Dedifferentiated amniotic fluid mesenchymal stem cell (primary cell): Measurements from ENCODE around the gene NAT8L.

ENCODE experiments used
- DNase-seq: peaks from one replicate; pipeline ENCODE4 v3.0.0-alpha.2; 2016; ENCODE audit errors: extremely low spot score

NAT8L gene

DNA sequence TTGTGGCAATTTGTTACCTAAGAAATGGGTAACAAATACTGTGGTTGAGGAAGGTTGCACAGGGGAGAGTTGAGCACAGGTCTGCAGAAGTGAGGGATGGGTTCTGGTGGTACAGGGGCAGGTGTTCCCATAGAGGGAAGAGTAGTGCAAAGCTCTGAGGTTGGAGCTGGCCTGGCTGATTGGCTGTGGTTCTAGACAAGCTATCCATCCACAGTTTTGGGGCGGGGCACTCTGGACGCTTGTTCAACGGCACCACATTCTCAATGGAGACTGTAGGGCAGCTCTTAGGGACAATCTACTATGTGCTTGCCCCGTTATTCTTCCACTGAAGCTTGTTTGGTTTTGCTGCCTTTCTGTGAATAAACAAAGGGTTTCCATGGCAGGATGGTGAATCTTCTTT lies 35.4 kb downstream of the NAT8L start:
- DNase-seq = no peak

DNA sequence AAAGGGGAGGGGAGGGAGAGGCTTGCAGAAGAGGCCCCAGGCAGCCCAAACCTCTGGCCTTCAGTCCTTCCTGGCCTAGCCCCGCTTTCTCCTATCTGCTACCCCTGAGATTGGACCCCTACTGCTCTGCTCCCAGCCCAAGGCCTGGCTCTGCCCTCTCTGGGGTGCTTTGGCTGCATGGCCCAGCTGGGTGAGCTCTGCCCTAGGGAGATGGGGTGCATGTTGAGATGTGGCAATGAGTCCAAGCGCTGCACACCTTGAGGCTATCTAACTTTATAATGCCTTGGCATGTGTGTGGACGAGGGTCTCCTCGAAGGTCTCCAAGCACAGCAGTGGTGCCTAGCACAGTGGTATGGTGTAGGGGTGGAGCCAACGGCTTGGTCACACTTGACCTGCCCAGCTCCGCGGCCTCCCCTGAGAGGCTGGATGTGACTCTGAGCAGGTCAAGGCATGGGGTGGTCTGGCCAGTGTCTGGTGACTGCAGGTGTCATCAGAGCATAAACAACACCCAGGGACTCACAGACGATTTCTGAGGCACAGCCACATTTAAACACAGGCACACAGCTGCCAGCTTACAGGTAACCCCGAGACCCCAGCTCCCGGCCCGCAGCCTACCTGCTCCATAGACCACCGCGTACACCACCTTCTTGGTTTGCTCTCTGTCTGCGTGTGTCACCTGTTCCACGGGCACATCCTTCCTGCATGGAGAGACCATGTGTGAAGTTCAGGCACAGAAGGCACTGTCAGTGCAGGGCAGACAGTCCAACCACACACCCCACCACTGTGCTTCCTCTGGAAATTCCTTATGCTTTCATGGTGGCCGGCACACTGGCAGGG lies 36.3 kb downstream of the NAT8L start:
- no peak for DNase-seq

DNA sequence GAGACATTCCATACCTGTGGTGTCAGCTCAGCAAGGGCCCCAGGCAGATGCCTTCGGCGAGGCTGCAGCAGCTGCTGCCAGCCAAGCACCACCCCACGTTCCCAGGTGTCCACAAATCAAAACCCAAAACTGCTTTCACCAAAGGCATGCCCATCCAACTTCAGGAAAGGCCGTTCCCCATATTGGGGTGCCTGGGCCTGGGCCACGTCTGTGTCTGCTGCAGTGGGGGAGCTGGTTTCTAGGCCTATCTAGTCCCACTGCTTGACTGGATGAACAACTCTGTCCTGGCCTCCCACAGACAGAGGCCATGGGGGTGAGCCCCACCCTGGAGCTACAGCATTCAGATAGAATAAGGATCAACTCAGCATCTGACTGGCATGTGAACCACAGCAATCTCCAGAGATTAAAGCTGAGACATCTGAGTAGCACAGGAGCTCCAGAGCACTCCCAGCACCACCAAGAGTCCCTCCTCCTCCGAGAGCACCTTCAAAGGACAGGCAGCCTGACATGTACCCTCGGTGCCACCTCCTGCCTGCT lies 37.0 kb downstream of the NAT8L start:
- DNase-seq = no peak

DNA sequence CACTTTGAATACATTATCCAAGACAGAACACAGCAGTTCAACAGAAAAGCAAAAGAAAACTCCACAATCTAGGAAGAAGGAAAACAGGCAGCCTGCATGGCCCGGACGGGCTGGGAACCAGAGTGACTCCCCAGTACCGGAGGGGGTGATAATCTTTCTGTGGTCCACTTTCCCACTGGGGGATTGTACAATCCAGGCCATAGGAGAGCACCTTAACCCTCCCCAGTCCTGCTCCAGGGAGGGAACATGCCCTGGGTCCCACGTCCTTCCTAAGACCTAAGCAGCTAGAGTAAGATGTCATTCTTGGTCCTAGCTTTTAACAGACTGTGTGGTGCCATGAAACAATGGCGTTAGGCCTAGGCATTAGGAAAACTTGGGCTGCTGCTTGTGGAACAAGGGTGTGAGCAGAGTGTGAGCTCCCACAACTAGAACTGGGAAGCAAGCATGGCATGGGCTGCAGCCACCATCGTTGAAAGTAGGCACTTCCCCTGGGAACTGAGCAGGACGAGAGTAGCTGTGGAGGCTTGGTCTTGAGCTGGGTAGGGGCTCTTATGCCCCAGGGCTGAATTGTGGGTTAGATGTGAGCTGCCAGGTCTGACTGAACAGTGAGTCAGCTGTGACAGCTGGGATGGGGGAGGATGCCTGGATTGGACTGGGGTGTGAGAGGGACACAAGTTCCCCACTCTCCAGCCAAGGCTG lies 42.4 kb downstream of the NAT8L start:
- no peak for DNase-seq

DNA sequence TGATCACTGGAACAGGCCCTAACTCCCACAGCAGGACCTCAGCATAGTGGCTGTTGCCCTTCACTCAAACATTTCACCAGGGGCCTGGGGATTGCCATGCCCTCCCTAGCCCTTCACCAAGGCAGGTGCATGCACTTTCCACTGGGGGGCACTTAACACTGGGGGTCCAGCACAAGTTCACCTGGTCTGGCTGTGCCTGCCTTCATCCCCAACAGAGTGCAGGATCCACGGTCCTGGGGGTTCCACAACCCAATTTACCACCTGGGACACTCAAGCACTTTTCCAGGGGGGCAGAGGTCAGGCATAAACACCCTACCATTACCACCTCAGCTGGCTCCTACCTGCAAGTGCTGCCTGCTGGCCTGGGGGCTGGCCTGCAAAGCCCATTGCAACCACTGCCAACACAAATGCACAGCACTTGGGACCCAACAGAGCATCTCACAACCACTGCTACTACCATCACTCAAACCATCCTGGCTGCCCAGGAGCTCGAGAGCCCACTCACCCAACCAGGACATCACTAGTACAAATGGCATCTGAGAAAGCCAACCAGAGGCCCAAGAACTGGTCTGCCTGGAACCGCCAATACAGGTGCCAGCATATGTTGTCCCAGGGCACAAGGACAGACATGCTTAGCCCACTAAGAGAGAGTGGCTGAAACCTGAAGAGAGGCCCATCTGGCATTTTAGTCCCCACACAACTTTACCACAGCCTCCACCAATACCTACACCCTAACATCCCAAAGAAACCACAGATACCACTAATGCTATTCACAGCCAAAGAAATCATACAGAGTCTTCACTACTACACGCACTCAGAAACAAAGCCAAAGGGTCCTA lies 43.1 kb downstream of the NAT8L start:
- DNase-seq = no peak

DNA sequence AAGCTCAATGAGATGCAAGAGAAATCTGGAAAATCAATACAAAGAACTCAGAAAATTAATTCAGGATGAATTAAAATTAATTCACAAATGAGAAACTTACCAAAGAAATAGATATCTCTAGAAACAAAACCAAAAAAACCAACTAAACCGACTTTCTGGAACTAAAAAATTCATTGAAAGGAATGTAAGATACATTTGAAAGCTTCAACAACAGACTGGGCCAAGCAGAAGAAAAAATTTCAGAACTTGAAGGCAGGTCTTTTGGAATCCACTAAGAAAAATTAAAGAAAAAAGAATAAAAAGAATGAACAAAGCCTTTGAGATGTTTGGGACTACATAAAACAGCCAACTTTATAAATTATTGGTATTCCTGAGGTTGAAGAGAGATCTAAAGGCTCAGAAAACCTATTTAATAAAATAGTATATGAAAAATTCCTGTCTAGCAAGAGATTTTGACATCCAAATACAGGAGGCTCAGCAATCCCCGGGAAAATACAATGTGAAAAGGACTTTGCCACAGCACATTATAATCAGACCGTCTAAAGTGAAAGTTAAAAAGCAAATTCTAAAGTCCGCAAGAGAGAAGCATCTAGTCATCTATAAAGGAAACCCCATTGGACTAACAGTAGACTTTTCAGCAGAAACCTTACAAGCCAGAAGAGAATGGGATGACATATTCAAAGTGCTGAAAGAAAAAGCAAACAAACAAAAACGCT lies 44.2 kb downstream of the NAT8L start:
- no peak for DNase-seq

DNA sequence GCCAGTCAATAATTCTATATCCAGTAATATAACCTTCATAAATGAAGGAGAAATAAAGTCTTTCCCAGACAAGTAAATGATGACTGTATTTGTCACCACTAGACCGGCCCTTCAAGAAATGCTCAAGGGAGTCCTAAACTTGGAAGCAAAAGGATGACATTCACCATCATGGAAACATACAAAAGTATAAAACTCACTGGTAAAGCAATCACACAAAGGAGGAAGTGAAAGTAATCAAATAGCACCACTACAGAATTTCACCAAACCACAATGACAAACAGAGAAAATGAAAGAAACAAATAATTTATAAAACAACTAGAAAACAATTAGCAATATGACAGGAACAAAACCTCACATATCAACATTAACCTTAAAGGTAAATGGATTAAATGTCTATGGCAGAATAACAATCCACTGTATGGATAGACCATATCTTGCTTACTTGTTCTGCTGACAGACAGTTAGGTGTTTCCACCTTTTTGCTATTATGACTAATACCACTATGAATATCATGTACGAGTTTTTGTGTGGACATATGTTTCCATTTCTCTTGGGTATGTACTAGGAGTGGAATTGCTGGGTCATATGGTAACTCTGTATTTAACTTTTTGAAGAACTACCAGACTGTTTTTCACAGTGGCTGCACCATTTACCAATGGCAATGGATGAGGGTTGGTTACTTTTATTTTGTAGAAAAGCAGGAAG lies 44.9 kb downstream of the NAT8L start:
- no peak for DNase-seq

DNA sequence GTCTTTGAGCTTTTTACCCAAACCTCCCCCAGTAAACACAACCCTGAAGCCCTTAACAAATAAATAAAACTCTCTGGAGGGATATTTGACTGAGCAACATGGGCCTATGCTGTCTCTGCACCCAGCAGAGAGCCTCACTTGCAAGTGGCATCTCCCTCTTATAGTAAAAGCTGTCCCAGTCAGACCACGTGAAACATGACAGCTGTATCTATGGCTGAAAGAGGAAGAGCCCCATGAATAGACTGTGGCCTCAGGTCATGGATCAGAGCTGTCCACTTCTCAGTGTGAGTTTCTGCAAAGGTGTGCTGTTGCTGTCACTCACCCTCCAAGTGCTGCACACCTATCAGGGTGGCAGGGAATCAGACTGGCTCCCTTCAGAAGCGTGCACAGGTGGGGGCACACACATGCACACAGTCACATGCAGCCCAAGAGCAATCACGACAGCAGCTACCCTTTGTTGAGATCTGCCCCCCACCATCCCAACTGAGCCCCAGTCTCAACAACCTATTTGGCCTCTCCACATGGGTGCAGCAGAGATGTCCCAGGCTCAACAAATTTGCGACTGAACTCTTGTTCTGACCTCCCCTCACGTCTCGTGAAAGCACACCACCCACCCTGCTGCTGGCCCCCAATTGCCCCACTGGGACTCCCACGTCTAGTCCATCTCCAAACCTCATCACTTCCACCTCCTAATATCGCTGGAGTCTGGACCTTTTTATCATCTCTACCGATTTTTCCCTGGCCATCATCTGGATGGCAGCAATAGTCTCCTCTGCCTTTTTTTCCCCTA lies 45.6 kb downstream of the NAT8L start:
- DNase-seq = no peak

DNA sequence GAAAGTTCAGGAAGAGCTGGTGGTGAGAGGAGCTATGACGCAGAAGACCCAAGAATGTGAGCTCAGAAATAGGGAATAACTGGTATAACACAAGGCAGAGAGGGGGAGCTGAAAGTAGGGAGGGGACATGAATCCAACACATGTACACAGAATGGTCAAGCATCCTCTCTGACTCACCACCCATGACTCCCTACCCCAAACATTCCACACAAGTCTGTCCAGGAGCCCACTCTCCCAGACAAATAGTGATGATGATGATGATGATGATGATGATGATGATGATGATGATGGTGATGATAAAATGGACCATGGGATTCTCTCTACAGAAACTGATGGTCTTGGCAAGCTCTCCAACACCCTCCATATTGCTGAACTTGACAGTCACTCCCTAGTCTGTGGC lies 46.4 kb downstream of the NAT8L start:
- DNase-seq = no peak

DNA sequence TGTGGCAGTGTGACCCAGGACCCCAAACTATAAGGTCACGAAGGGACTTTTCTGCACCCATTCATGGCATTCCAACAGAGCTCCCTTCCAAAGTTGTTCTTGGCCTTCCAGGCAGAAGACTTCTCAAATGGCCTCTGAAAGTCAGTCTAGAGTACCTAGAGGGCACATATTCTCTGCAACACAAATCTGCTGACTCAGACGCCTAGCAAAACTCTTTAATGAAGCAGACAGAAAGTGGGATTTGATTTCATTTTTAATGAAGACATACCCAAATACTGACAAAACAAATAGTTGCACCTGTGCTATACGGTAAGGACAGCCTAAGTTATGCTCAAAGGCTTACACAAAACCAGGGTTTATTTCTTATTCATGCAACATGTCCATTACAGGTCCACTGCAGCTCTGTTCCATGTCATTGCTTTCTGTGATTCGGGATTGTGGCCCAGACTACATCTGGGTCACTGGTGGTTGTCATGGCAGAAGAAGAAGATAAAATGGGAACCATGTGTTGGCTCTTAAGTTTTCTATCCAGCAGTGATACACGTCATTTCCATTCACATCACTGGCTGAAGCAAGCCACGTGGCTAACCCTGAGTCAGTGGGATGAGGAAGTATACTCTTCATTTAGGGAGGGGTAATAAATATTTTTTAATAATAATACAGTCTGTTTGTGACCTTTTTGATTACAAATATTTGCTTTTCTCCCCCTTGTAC lies 57.7 kb downstream of the NAT8L start:
- no peak for DNase-seq
